ENCODE data around the gene RUSF1. TPM values are rescaled to one million over a fixed set of nuclear protein-coding genes. Genes with fewer than 3 reads are reported as not detected.
"Not testable (repeated sequence)": the region's sequence is repeated elsewhere in the genome, so short reads cannot be mapped to it uniquely, and the experiment has no call there.

The RUSF1 gene
- polyA plus RNA-seq (2013, experiment 1 of 2; ENCODE audit: insufficient read length), result 70.6 TPM
- 72.7 TPM for polyA plus RNA-seq (2013, experiment 2 of 2; ENCODE audit: insufficient read length)

DNA sequence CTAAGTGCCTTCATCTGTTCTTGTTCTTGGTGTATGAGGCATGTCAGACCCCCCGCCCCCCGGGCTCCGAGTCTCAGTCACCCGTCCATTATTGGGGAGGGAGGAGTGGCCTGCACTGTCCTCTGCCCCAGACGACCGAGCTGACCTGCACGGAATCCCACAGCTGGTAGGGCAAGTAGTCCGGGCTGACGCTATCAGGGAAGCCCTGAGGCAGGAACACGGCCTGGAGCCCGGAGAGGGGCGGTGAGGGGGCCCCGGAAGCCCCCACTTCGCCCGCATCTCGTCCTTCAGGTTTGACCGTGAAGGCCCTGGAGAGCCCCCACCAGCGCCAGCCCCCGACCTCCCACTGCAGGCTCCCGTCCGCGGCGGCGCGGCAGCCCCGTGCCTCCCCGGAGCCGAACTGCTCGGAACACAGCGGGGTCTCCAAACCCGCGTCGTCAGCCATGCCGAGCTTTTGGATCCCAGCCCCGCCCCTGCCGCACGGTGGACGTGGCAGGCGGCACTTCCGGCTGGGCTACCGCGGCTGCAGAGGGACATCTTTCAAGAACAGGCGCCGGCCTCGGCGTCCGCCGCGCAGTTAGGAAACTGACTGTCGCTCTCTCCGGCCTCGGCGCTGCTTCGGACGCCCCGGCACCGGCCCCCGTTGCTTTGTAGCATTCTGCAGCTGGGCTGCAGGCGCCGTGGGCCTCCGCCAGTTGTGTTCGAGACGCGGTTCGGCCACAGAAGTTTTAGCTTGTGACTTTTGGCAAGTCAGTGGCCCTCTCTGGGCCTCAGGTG is at the start of gene RUSF1:
TSS of gene RUSF1 (minus strand) at position 463 of the 777 bp plus-strand sequence. CDS start at position 445, 18 bp downstream.
- peak; percentile 91 for DNase-seq

GRCh38 chr16:31542763-31543162 is 34.6 kb upstream of the RUSF1 start:
- DNase-seq, result no peak

GRCh38 chr16:31539762-31540161 is 31.6 kb upstream of the RUSF1 start:
- DNase-seq, result not testable (repeated sequence)

- DNase-seq, result not testable (repeated sequence)
Observed at GRCh38 chr16:31538243-31538598, 30.0 kb upstream of the RUSF1 start.

DNA sequence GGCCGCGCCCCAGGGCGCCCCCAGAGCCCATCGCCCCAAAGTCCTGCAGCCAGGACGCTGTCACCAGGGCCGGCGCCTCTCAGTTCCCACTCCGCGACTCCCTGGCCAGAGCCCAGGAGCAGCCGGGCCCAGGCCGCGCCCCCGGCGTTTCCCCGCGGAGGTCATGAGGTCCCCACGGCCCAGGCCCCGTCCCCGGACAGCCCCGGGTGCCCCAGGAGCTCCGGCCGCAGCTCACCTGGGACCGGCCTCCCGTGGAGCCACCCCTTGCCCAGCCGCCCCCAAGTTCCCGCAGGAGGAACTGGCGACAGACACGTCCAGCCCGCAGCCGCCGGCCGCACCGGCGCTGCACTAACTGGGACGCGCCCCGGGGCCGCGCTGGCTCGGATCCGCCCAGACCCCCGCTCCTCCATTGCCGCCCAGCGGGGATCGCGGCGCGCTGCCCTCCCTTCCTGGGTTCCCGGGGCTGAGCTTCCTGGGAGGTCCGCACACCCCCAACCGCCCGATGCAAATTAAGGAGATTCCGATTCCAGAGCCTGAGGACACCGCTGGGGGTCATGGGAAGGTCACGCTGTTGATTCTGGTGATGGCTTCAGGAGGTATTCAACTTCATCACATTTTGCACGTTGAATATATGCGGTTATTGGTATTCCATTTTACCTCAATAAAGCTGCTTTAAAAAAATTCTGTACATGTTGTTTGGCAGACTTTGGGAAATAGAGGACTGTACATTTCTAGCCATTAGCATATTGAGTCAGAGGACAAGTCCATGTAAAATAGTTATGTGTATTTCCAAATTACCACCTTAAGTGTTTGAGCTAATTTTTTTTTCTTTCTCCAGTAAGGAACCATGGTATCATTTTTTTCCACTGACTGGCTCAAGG is 29.4 kb upstream of the RUSF1 start:
- peak; percentile 4 for DNase-seq

- no peak for DNase-seq
Observed at GRCh38 chr16:31536804-31537361, 28.7 kb upstream of the RUSF1 start.

GRCh38 chr16:31535737-31536136 is 27.5 kb upstream of the RUSF1 start:
- no peak for DNase-seq

GRCh38 chr16:31532896-31533295 is 24.7 kb upstream of the RUSF1 start:
- no peak for DNase-seq

DNA sequence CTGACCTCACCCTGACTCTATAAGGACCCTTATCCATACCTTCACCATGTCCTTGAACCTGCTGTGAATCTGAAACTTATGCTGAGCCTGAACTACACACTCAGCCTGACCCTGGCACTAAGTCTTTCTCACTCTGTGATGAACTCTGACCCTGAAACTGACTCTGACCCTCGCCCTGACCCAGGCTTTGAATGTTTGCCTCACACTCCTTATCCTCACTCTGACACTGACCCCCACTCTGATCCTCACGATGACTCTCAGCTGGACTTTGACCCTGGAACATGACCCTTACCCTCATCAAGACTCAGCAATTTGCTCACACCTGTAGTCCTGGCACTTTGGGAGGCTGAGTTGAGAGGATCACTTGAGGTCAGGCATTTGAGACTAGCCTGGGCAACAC is 23.9 kb upstream of the RUSF1 start:
- DNase-seq, result no peak

GRCh38 chr16:31531096-31531495 is 22.9 kb upstream of the RUSF1 start:
- DNase-seq, result no peak

GRCh38 chr16:31530405-31530804 is 22.2 kb upstream of the RUSF1 start:
- no peak for DNase-seq

DNA sequence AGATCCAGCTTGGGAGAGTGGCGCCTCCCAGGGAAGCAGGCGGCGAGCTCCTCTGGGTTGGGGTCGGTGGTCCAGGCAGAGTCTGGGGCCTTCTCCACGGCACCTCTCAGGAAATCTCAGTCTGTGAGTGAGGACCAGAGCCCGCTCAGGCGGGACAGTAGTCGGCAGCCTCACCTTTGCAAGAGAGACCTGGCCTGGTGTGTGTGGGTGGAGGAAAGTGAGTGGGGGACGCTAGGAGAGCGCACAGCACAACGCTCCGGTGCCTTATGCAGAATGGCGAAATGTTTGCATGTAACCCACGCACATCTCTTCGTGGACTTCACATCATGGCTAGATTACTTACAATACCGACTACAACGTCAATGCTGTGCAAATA is 21.7 kb upstream of the RUSF1 start:
- no peak for DNase-seq

GRCh38 chr16:31529108-31529936 is 21.1 kb upstream of the RUSF1 start:
- DNase-seq, result peak; percentile 81

GRCh38 chr16:31528523-31529107 is 20.4 kb upstream of the RUSF1 start:
- DNase-seq, result no peak

DNA sequence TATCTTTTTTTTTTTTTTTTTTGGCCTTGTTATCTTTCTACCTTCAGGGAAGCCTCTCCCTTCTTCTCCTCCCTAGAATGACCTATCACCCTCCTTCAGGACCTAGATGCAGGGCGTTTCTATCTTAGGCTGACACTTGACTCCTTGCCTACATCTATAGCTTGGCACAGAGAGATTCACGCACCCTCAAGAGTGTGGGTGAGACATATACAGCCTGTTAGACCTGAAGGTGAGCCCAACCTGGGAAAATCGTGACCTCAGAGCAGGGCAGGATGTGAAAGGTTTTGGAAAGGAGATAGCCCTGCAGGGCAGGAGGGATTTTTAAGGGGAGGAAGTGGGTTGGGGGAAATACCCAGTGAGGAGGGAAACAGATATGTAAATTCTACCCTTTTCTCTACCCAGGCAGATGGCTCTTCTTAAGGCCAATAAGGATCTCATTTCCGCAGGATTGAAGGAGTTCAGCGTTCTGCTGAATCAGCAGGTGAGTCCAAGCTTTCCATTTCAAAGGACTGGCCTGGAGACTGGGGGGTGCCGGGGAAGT is 19.6 kb upstream of the RUSF1 start, which contains the start of gene AHSP:
TSS of gene AHSP (plus strand) at position 167 of the 541 bp plus-strand sequence. CDS start at position 407, 240 bp downstream.
- DNase-seq, result no peak

DNA sequence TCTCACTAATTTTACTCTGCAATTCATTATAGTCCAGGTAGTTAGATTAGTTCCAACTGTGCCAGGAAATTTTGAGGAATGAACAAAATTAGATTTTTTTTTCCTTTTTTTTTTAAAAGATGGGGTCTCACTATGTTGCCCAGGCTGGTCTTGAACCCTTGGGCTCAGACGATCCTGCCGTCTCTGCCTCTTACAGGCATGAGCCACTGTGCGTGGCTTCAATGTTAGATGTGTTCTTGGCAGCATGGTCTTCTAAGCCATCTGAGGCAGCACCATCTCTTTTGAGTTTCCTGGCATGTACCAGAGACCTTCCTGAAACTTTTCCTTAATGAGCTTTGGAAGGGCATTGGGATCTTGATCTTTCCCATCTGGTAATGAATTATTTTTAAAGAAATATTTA is 16.9 kb upstream of the RUSF1 start:
- DNase-seq, result no peak

- DNase-seq, result not testable (repeated sequence)
Observed at GRCh38 chr16:31523768-31524167, 15.6 kb upstream of the RUSF1 start.

DNA sequence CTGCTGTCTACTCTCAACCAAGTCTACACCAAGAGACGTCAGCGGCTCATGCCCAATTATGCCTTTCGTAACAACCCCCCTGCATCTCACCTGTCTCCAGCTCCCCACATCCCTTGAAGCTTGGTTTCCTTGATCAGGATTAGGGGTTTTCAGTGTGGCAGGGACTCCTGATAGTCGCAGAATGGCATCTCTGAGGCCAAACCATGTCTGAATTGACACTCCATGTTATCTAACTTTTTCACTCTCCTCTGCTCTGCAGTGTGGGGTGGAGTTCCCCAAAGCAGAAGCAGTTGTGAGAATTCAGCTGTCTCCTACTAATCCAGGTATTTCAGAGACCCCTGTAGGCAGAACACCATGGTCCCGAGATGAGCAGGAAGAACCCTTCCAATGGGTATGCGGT is 13.9 kb upstream of the RUSF1 start:
- DNase-seq, result no peak

DNA sequence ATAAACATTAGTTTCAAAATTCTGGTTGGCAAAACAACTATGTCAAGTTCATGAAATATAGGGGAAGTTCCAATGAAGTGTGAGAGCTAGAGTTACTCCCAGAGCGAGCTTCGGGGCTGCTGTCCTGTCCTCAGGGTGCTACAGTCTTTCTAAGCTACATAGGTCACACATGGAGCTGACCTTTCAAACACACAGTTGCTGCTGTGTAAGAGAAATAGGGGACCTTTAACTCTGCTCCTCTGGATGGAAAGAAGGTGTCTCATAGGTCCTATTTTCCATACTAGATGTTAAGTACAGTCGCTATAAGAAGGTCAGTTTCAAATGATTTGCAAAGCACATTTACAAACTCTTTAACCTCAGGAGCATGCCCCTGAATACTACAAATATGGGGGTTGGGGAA is 13.2 kb upstream of the RUSF1 start:
- no peak for DNase-seq

DNA sequence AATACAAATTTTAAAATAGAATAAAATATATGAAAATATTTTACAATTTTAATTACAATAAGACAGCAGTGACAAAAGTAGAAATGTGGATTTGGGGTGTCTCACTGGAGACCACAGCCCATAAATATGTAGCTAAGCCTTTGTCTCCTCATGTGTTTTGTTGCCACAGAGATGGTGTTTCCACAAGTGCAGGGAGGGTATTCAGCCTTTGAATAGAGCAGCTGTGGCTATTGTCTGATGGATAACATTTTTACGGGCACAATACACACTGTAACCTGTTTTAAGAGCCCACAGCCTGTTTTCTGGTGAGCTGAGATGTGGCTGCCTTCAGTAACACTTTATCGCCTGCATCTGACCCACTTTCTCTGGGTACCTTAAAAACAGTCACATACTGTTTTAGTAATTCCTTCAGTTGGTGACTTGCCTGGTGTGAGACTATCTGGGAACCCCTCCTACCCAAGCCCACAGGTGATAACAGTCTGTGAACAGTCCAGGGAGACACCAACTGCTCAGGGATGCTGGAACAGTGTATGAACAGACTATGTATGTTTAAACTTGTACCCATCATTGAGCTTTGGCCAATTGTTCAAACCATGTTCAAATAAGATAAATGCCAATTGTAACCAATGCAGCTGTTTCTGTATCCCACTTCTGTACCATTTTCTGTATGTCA is 11.7 kb upstream of the RUSF1 start:
- DNase-seq, result no peak

Data from fibroblast of skin of abdomen (primary cell).